GM10847 (cell line): ENCODE measurements around the gene MFAP5.

ENCODE experiments used
- POLR2A ChIP-seq: IDR thresholded peaks from 2 replicates; pipeline ENCODE4 v1.6.1; 2011; ENCODE audit not compliant: insufficient read length; ENCODE audit errors: extremely low read depth

Gene MFAP5

GRCh38 chr12:8648576-8649205 is 13.9 kb downstream of the MFAP5 start:
- no peak for TF ChIP-seq POLR2A

- TF ChIP-seq POLR2A, result no peak
These were observed 14.7 kb downstream of the MFAP5 start for GRCh38 chr12:8647968-8648367.

- TF ChIP-seq POLR2A, result no peak
These were observed 18.0 kb downstream of the MFAP5 start for GRCh38 chr12:8644345-8645248.

DNA sequence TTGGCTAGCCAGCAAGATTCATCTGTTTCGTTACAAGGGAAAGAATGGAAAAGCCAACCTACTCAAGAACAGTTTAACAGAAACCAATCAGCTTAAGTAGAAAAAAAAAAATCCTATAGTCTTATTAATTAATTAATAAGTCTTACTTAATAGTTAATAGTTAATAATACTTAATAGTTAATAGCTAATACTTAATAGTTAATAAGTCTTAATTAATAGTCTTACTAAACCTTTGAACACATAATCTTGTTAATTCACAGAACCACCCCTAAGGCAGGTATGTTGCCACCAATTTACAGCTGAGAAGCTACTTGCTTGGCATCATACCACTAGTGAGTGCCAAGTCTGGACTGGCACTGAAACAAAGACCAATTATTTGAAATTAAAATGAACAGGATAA is 19.9 kb downstream of the MFAP5 start:
- no peak for TF ChIP-seq POLR2A

- TF ChIP-seq POLR2A, result no peak
These were observed 22.7 kb downstream of the MFAP5 start for GRCh38 chr12:8639936-8640335.

GRCh38 chr12:8638951-8639350 is 23.7 kb downstream of the MFAP5 start:
- no peak for TF ChIP-seq POLR2A

DNA sequence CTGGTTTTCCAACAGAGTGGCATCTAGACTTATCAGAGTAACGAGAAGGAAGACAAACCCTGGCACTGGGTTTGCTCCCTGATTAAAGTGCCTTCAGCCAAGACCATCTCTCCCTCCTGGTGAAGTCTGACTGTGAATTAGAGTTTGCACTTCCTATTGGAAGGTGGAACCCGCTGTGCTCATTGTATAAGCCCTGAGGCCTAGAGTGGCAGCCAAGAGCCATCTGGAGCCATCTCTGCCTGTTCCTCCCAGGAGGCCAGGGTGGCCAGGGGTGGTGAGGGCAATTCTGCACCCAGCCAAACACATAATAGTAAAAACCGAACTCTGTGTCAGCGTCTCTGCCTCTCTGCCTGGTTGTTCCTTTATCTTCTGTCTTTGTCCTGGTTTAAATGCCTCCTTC is 25.0 kb downstream of the MFAP5 start:
- no peak for TF ChIP-seq POLR2A

DNA sequence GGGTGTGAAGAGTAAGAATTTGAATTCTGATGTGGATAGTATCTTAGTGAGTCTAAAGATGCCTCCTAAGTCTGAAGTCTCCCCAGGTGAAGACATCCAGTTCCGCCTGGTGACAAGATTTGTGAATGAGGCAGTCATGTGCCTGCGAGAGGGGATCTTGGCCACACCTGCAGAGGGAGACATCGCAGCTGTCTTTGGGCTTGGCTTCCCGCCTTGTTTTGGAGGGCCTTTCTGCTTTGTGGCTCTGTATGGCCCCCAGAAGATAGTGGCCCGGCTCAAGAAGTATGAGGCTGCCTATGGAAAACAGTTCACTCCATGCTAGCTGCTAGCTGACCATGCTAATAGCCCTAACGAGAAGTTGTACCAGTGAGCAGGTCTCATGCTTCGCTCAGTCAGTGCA is 25.4 kb downstream of the MFAP5 start:
- no peak for TF ChIP-seq POLR2A

DNA sequence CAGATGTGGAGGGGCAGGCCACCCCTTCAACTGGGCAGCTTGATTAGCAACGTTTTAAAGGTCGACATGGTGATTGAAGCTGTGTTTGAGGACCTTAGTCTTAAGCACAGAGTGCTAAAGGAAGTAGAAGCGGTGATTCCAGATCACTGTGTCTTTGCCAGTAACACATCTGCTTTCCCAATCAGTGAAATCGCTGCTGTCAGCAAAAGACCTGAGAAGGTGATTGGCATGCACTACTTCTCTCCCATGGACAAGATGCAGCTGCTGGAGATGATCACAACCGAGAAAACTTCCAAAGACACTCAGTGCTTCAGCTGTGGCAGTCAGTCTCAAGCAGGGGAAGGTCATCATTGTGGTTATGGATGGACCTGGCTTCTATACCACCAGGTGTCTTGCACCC is 26.0 kb downstream of the MFAP5 start:
- no peak for TF ChIP-seq POLR2A

- no peak for TF ChIP-seq POLR2A
These were observed 32.5 kb downstream of the MFAP5 start for GRCh38 chr12:8630131-8630530.

DNA sequence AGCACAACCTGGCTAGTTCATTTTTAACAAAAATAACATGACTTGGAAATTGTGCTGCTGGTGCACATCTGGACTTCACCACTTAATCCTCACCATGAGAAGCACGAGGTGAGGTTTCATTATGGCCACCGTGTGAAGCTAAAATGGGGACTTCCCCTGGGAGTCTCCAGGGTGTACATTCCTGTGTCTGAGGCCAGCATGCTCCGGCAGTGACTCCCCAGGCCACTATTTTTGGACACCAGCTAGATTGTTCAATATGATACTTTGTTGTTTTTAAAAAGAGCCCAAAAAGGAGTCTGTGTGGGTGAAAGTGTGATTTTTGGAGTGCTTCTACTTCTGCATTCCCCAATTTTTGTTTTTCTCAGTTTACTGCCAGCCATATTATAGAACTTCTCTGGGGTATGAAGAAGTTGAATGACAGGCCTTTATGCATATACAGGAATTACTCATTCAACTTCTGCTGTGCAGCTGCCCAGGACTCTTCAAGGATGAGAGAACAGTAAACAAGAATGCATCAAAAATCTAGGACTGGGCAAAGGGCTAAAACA is 33.1 kb downstream of the MFAP5 start:
- no peak for TF ChIP-seq POLR2A

- TF ChIP-seq POLR2A, result no peak
These were observed 33.9 kb downstream of the MFAP5 start for GRCh38 chr12:8628731-8629130.

DNA sequence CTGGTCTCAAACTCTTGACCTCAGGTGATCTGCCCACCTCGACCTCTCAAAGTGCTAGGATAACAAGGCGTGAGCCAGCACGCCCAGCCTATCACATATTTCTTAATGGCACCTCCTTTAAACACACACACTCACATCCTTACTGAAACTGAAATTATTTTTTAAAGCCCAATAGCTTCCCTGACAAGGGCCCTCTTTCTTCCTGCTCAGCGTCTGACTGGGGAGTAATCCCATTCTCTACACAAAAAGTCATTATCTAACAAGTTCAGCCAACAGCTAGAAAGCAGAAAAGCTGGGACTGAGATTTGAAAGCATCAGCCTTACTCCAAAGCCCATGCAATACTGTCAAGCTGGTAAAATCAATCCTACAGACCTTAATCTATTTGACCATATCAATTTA is 40.0 kb downstream of the MFAP5 start:
- no peak for TF ChIP-seq POLR2A

DNA sequence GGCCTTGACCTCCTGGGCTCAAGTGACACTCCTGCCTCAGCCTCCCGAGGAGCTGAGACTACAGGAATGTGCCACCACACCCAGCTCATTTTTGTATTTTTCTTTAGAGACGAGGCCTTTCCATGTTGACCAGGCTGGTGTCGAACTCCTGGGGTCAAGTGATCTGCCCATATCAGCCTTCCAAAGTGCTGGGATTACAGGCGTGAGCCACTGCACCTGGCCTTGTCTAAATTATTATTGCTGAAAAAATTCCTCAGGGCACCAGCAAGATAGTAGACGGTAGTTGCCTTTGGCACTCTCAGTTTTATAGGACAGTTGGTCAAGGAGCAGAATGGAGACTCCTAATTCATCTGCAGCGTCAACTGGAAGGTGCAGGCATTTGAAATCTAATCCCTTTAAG is 47.4 kb downstream of the MFAP5 start:
- no peak for TF ChIP-seq POLR2A

GRCh38 chr12:8612629-8613028 is 50.0 kb downstream of the MFAP5 start, which contains the start of gene AICDA:
Gene AICDA, minus strand, starts transcription at chr12:8612859. Its CDS starts 92 bp downstream, at chr12:8612767.
- peak; percentile 28 for TF ChIP-seq POLR2A

GRCh38 chr12:8609061-8609570 is 53.5 kb downstream of the MFAP5 start:
- TF ChIP-seq POLR2A, result no peak
